GM18498 (cell line): ENCODE data around the gene RNF141.
A peak's percentile ranks its signal among the peaks of the same experiment; 100 is the strongest.

Source experiments
- ATAC-seq: cut with Tn5 transposase; IDR thresholded peaks from one replicate; pipeline ENCODE4 v1.9.1; 2021; ENCODE audit warnings: mild to moderate bottlenecking, moderate library complexity; ENCODE audit not compliant: unreplicated experiment

The RNF141 gene

DNA sequence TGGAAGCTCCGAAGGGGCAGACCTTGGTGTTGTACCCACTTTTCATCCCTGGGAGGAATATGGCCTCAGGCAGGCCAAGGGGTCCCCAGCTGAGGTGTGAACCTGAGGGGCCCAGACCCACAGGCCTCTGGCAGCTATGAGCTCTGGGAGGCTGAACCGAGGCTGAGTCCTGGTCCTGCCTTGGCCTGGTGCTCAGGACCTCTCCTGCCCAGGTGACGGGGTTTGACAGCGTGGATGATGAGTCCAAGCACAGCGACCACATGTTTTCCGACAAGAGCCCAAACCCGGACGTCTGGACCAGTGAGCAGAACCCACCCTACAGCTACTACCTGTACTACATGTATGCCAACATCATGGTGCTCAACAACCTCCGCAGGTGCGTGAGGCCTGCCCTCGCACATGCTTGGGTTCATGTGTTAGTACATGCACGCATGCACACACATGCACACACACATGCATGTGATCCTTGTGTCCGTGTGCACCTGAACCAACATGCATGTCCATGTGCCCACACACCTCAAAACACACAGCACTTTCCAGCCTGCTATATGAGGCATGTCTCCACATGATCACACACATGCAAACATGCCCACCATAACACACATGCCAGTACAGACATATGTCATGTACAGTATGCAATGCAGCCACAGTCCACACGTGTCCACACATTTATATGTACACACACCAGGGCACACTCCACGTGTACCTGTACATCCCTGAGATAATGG, 40.9 kb downstream of the RNF141 start:
- no peak for ATAC-seq

DNA sequence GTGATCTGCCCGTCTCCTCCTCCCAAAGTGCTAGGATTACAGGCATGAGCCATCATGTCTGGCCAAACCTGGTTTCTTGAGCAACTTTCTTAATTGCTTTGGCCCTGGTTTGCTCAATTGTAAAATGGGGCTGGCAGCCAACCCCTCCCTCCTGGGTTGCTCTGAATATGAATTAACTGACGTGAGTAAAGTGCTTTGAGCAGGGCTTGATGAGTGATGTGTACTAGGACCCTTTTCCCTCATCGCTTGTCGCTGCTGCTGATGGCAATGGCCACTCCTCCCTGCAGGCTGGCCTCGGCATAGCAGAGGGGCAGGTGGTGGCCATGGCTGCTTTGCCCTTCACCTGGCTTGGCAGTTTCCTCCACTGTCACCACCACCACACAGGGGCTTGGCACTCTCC, 41.5 kb downstream of the RNF141 start:
- ATAC-seq: no peak

DNA sequence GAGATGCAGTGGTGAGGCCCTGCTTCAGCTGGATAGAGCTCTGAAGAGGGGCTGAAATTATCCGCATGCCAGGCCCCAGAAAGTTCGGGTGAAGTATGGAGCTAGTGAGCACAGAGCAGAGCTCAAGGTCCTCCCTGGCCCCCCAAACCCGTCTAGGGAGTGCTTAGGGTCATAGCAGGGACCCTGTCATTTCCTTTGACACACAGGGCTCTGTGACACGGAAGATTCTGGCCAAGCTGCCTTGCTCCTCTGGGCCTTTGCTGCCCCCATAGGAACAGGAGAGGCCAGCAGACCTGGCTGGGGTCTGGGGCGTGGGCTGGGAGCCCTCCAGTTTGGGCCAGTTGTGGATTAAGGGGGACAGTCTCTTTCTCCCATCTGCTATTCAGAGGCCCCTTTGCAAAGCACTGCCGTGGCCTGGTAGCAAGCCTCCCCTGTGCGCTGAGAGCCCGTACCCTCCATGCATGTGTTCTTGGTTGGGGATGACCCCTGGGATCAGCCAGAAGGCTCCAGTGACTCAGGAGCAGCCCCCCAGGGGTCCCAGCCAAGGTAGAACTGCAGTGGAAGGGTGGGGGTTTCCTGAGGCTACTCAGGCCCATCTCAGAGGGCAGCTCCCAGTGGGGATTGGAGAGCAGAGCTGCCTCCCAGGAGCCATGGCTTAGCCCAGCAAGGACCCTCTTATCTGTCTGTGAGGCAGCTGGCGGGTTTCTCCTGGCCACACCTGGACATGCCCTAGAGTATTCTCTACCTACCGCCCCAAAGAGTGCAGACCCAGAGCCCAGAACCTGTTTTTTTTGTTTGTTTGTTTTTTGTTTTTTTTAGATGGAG, 42.3 kb downstream of the RNF141 start:
- ATAC-seq: no peak

GRCh38 chr11:10498022-10498400, 43.0 kb downstream of the RNF141 start:
- no peak for ATAC-seq

GRCh38 chr11:10497371-10498021, 43.5 kb downstream of the RNF141 start:
- ATAC-seq: no peak

GRCh38 chr11:10496296-10496936, 44.6 kb downstream of the RNF141 start:
- ATAC-seq: no peak

DNA sequence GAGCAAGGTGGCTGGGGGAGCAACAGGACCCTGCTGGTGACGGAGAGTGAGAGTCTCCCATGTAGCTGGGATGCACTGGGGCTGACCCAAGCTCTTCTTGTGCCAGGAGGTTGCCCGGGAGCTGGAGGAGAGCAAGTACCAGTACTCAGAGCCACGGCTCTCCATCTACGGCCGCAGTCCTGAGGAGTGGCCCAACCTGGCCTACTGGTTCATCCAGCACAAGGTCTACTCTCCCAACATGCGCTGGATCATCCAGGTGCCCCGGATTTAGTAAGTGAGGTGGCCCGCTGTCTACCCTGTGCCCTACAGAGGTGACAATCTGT, 45.6 kb downstream of the RNF141 start:
- ATAC-seq: no peak

GRCh38 chr11:10494636-10495463, 46.1 kb downstream of the RNF141 start:
- no peak for ATAC-seq

DNA sequence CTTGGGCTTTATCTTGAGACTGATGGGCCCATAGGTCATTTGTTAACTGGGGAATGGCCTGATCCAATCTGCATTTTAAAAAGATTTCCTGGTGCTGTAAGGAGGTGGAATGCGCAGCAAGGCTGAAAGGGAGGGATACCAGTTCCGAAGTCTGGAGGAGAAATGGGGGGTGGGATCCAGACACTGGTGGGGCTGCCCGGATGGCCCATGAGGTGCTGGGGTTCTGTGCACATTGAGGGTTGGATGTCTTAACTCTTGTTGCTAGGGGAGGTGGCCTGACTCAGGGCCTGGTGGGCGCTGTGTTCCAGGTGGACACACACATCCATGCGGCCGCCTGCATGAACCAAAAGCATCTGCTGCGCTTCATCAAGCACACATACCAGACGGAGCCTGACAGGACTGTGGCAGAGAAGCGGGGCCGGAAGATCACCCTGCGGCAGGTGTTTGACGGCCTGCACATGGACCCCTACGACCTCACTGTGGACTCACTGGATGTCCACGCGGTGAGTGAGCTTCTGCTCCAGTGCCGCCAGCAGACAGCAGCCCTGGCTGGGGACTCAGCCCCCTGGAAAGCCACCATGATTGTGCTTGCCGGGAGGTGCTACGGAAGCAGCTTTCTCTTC, 47.8 kb downstream of the RNF141 start:
- ATAC-seq: no peak

GRCh38 chr11:10492084-10492483, 48.9 kb downstream of the RNF141 start:
- no peak for ATAC-seq

DNA sequence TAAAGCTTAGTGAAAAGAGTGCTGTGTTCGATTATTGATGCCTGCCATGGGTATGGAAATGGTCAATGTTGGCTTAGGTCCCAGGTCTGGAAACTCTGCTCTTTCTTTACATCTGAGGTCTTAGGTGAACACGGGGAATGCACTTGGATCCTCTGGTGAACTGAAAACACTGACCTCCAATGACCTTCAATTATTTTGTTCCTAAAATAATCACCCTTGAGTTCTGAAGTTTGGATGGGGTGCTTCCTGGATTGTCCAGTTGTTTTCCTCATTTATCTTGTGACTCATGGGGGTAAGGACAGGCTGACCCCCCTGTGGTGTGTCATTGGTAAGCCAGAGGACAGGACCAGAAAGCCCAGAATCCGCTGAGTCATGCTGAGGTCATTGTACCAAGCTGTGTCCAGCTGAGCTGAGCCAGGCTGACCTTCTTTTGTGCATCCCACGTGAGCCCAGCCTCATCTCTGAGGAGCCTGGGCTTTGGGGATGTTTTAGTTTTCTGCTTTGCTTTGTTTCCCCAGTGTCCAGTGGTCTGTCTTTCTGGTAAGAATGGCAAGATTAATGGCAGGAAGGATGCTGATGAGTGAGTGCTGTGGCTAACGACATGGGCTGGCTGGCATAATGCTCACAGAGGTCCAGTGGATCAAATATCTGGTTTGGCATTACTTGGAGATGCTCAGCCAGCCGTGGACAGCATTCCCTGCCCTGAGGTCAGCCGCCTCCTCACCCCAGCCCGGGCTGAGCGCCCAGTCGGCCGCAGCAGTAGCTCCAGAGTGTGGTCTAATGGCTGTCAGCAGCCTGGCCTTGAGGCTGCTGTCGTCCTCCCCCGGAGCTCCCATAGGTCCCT, 50.4 kb downstream of the RNF141 start:
- no peak for ATAC-seq

GRCh38 chr11:10490032-10490397, 51.0 kb downstream of the RNF141 start:
- ATAC-seq: no peak

- ATAC-seq: peak; percentile 69
Measured at GRCh38 chr11:10488934-10489691, 51.9 kb downstream of the RNF141 start.

DNA sequence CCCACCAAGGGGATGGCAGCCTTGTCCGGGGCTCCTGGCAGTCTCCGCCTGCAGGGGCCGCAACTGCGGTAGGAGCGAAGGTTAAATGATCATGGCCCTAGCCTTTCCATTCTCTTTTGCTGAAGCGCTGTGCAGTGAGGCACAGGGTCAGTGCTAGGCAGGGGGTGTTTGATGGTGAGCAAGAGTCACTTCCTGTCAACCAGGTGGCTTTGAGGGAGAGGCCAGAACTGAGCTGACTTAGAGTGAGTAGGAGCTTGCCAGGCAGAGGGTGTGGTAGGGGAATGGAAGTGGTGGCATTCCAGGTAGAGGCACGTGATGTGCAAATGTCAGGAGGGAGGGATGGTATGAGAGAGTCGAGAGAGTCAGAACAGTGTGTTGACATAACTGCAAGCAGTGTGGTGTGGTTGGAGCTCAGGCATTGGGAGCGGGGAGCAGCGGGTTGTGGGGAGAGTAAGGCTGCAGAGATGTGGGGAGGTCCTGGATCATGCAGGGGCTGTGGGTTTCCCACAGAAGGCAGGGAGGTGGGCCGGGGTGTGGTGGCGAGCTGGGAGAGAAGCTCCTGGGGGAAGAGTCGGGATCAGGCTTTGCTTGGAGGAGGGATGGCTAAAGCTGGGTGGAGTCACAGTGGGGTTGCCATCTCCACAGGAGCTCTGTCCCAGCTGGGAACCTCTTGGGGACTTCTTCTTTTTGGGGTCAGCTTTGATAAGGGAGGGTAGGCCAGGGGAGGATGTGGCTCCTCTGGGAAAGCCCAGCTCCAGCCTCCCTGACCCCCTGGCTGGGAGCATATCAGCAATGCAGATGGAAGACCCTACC, 52.7 kb downstream of the RNF141 start:
- ATAC-seq: no peak

- no peak for ATAC-seq
Measured at GRCh38 chr11:10487002-10487647, 53.9 kb downstream of the RNF141 start.

DNA sequence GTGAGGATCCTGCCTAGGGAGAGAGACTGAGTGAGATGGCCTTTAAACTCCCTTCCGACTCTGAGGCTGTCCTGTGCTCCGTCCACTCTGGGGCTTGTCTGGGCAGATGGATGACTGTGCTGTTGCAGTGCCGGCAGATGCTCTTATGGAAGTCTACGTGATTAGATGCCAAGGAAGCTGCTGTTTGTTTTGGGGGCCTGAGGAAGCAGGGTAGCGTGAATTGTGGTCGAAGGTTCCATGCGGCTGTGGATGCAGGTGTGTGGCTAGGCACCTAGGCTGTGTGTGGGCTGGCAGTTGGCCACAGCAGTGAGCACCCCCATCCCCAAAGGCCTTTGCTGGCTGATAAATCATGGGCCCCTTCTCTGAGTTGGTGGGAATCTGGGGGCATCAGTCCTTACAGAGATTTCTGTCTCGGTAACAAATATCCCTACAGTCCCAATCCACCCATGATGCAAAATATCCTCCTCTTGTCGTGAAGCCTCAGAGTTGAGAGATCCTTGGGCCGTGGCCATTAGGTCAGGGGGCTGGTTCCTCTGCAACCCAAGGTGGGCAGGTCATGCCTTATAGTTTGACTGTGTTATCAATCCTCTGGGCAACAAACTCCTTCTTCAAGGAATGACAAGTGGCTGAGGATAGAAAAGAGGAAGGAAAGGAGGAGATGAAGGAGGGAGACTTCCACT, 54.7 kb downstream of the RNF141 start:
- ATAC-seq: no peak

DNA sequence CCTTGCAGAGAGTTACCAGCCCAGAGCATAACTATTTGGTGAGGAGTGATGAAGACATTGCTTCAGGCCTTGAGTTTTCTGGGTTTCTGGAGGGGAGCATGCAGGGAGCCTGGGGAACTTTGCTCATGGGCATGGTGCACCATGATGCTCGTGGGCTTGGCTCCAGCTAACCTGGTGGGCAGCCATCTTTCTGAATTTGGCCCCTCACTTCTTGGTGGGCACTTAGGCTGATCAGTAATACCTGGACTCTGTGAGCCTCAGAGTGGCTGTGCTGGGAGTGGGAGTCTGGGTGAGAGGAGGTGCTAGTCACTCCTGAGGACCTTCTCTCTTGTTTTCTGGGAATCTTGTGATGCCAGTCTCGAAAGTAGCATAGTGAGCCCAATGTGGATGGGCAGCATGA, 55.3 kb downstream of the RNF141 start:
- ATAC-seq: no peak
